ENCODE results near the gene SMAD6.

SMAD6 gene

DNA sequence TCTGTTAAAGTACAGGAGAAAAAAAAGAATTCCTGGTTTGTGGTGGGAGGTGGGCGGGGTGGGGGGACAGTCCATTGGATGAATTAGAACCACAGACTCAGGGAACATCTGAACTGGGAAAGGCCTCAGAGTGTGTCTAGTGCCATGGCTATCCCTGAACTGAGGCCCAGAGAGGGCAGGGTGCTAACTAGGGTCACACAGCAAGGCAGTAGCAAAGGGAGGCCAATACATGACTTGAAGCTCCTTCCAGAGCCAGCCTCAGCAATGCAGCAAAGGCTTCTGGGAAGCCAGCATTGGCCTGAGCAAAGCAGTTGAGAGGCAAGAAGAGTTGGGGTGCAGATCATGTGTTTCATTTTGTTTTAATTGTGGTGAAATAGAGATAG lies 85.4 kb downstream of the SMAD6 start:
- TF ChIP-seq GATA3 (IDR thresholded peaks at IDR 0.05; ENCODE audit: low read depth, low read length) (no peak), GATA2 (IDR thresholded peaks at IDR 0.05; ENCODE audit: low read depth, low read length) (no peak)

DNA sequence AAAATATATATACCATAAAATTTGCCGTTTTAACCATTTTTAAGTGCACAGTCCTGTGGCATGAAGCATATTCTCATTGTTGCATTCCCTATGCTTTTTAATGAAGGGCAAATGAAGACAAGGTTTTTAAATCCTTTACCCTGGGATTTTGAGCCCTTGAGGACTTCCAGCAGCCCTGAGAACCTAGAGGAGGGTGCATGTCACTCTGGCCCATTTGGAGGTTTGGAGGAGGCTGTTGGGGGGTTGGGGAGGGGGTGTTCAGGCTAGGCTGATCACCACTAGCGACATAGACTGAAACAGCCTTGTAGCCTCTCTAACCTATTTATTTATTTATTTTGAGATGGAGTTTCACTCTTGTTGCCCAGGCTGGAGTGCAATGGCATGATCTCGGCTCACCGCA lies 86.0 kb downstream of the SMAD6 start:
- no peak for TF ChIP-seq GATA2 (IDR thresholded peaks at IDR 0.05; ENCODE audit: low read depth, low read length)
- no peak for TF ChIP-seq GATA3 (IDR thresholded peaks at IDR 0.05; ENCODE audit: low read depth, low read length)

DNA sequence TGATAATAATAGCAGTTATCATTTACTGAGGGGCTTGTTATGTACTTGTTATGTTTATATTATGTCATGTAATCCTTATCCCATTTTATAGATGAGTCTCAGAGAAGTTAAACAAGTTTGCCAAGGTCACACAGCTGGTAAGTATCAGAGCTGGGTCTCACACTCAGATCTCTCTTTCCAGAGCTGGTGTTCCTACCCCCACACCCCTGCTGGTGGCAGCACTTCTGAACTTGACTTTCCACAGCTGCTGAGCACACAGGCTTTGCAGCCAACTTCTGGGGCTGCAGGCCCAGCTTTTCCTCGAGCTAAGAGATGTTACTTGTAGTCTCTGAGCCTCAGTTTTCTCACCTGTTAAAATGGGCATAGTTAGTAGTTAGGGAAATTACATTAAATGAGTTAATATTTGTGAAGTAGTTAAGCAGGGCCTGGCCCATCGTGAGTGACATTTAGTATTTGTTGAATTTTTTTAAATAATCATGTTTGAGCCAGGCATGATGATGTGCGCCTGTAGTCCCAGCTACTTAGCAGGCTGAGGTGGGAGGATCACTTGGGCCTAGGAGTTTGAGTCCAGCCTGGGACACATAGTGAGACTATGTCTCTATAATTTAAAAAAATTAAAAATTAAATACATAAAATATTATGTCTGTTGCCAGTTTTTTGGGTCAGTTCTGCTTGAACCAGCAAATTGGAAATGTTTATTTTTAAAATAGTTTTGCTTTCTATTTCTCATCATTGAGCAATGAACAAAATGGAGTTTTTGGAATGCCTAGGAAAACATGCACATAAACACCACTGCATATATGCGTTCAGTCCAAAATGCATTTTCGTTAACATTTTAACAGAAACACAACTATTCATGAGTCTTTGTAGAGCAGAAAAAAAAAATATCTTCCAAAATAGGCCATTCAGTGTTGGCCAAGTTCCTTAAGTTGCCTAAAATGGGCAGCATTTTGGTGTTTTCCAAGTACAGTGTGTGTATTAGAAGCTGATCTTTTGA lies 87.3 kb downstream of the SMAD6 start:
- TF ChIP-seq GATA3 (IDR thresholded peaks at IDR 0.05; ENCODE audit: low read depth, low read length) (no peak), GATA2 (IDR thresholded peaks at IDR 0.05; ENCODE audit: low read depth, low read length) (no peak)

GRCh38 chr15:66795851-66796250 lies 93.8 kb downstream of the SMAD6 start:
- no peak for TF ChIP-seq GATA2 (IDR thresholded peaks at IDR 0.05; ENCODE audit: low read depth, low read length)
- TF ChIP-seq GATA3 (IDR thresholded peaks at IDR 0.05; ENCODE audit: low read depth, low read length): no peak

- TF ChIP-seq GATA2 (IDR thresholded peaks at IDR 0.05; ENCODE audit: low read depth, low read length): no peak
- no peak for TF ChIP-seq GATA3 (IDR thresholded peaks at IDR 0.05; ENCODE audit: low read depth, low read length)
These were observed 94.3 kb downstream of the SMAD6 start for GRCh38 chr15:66796343-66796742.

GRCh38 chr15:66797921-66798320 lies 95.9 kb downstream of the SMAD6 start:
- TF ChIP-seq GATA2 (IDR thresholded peaks at IDR 0.05; ENCODE audit: low read depth, low read length) (no peak), GATA3 (IDR thresholded peaks at IDR 0.05; ENCODE audit: low read depth, low read length) (no peak)

DNA sequence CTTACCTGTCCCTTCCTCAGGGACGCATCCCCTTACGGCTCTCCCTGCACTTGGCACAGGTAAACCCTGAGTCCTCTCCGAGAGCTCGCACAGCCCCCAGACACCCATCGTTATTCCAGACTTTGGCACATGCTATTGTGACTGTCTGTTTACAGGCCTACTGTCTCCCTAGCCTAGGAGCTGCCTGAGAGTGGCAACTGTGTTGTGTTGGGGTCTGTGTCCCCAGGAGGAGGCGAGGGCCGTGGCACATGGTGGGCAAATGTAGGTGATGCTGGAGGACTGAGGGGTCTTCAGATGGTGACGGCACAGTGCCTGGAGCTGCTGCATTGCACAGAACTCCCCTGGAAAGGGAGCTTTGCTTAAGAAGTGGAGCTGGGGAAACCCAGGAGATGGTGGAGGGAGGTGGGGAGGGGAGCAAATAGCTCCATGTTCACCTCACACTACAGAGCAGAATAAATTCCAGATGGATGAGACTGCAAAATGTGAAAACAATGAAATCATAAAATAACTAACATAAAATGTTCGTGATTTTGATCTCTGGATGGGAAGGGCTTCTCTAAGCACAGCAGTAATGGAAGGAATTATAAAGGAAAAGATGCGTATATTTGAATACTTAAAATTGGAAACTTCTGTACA lies 96.5 kb downstream of the SMAD6 start:
- TF ChIP-seq GATA2 (IDR thresholded peaks at IDR 0.05; ENCODE audit: low read depth, low read length) (no peak), GATA3 (IDR thresholded peaks at IDR 0.05; ENCODE audit: low read depth, low read length) (no peak)

- no peak for TF ChIP-seq GATA2 (IDR thresholded peaks at IDR 0.05; ENCODE audit: low read depth, low read length)
- TF ChIP-seq GATA3 (IDR thresholded peaks at IDR 0.05; ENCODE audit: low read depth, low read length): no peak
These were observed 97.2 kb downstream of the SMAD6 start for GRCh38 chr15:66799242-66799641.

GRCh38 chr15:66800584-66801235 lies 98.7 kb downstream of the SMAD6 start:
- TF ChIP-seq GATA2 (IDR thresholded peaks at IDR 0.05; ENCODE audit: low read depth, low read length) (no peak), GATA3 (IDR thresholded peaks at IDR 0.05; ENCODE audit: low read depth, low read length) (no peak)

- TF ChIP-seq GATA3 (IDR thresholded peaks at IDR 0.05; ENCODE audit: low read depth, low read length) (no peak), GATA2 (IDR thresholded peaks at IDR 0.05; ENCODE audit: low read depth, low read length) (no peak)
These were observed 99.2 kb downstream of the SMAD6 start for GRCh38 chr15:66801266-66801665.

- TF ChIP-seq GATA3 (IDR thresholded peaks at IDR 0.05; ENCODE audit: low read depth, low read length): no peak
- TF ChIP-seq GATA2 (IDR thresholded peaks at IDR 0.05; ENCODE audit: low read depth, low read length): no peak
These were observed 100.3 kb downstream of the SMAD6 start for GRCh38 chr15:66802025-66803001.

- no peak for TF ChIP-seq GATA2 (IDR thresholded peaks at IDR 0.05; ENCODE audit: low read depth, low read length)
- no peak for TF ChIP-seq GATA3 (IDR thresholded peaks at IDR 0.05; ENCODE audit: low read depth, low read length)
These were observed 101.2 kb downstream of the SMAD6 start for GRCh38 chr15:66803182-66803729.

DNA sequence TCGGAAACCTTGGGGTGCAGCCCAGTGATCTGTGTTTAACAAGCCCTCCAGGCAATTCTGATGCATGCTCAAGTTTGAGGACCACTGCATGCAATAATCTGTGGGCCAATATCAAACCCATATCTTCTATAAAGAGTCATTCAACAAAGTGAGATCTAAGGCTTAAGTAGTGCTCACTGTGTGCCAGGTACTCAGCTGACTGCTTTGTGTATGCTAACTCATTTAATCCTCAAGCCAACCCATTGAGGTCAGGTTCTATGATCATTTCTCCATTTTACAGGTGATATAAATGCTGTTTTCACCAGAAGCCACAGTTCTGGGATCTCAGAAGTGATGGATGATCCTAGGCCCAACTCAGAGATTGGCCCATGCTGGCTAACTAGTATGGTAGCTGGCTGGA lies 101.7 kb downstream of the SMAD6 start:
- TF ChIP-seq GATA2 (IDR thresholded peaks at IDR 0.05; ENCODE audit: low read depth, low read length): no peak
- TF ChIP-seq GATA3 (IDR thresholded peaks at IDR 0.05; ENCODE audit: low read depth, low read length): no peak
